ENCODE data around the gene NDUFV1.
"Not testable (repeated sequence)": the region's sequence is repeated elsewhere in the genome, so short reads cannot be mapped to it uniquely, and the experiment has no call there.

NDUFV1 gene

DNA sequence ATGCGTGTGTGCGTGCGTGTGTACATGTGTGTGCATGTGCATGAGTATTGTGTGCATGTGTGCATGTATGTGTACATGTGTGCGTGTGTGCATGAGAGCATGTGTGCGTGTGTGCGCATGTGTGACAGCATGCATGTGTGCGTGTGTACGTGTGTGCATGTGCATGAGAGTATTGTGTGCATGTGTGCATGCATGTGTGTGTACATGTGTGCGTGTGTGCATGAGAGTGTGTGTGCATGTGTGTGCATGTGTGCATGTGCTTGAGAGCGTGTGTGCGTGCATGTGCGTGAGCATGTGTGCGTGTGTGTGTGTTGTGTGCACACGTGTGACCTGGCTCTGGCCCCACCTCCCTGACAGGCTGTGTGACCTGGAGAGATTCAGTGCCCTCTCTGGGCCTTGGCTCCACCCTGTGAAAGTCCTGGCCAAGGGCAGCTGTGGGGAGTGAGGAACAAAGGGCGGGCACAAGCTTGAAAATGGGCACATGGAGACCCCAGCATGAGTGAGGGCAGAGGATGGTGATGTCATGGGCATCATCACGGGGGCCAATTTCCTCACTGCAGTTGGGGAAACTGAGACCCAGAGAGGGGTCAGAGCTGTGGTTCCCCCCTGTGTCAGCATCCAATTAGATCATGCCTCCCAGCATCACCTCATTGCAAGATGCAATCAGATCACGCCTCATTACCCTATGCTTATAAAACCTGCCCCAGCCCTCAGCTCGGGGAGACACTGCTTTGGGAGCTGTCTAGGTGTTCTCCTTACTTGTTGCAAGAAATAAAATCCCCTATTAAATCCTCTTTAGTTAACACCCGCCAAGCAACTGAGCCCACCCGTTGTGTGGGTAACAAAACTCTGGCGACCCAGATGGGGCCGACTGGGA, 43.1 kb downstream of the NDUFV1 start:
- FAIRE-seq, result peak; percentile 56
- no peak for DNase-seq (ENCODE audit: insufficient read length, low spot score)

GRCh38 chr11:67651976-67652781, 45.4 kb downstream of the NDUFV1 start:
- DNase-seq (ENCODE audit: insufficient read length, low spot score), result no peak
- peak; percentile 21 for FAIRE-seq

DNA sequence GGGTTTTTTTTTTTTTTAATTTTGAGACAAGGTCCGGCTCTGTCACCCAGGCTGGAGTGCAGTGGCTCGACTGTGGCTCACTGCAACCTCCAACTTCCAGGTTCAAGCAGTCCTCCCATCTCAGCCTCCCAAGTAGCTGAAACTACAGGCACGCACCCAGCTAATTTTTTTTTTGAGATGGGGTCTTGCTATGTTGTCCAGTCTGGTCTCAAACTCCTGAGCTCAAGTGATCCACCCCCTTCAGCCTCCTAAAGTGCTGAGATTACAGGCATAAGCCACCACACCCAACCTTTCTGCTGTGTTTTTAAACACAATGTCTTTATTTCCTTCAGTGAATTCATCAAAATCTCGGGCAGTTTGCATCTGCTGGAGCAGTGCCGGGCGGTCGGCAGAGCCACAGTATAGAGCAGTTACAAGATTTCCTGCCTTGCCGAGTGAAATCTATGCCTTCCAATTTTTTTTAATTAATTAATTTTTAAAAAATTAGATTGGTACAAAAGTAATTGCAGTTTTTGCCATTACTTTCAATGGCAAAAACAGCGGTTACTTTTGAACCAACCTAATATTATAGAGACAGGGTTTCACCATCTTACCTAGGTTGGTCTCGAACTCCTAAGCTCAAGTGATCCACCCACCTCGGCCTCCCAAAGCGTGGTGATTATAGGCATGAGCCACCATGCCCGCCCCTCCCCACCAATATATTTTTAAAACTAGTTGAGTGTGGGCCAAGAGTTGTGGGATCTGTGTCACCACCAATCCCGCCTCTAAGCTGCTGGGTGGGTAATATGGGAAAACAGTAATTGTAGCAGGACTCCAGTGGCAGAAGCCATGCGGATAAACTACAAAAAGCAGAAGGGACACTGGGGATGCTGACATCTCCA, 46.5 kb downstream of the NDUFV1 start:
- DNase-seq (ENCODE audit: insufficient read length, low spot score) (no peak), FAIRE-seq (no peak)

- DNase-seq (ENCODE audit: insufficient read length, low spot score) (no peak), FAIRE-seq (no peak)
Measured at GRCh38 chr11:67654225-67654624, 47.5 kb downstream of the NDUFV1 start.

- no peak for DNase-seq (ENCODE audit: insufficient read length, low spot score)
- FAIRE-seq, result no peak
Measured at GRCh38 chr11:67656278-67656922, 49.7 kb downstream of the NDUFV1 start.

DNA sequence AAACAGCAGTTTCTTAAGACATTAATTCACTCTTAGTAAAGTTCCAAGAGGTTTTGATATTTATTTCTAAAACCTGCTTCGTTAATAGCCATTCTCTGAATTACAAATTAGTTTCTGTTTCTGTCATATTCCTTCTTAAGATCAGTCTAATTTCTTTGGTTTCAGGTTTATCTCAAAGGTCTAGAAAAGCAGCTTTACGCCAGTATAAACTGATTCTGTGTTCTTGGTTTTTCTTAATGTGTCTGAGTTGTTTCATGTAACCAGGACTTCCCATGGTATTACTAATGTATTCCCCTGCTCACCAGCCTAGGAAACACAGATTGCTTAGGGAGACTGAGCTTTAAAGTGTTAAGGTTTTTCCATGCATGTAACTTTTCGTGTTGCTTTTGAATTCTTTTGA, 50.6 kb downstream of the NDUFV1 start:
- no peak for DNase-seq (ENCODE audit: insufficient read length, low spot score)
- peak; percentile 79 for FAIRE-seq

DNA sequence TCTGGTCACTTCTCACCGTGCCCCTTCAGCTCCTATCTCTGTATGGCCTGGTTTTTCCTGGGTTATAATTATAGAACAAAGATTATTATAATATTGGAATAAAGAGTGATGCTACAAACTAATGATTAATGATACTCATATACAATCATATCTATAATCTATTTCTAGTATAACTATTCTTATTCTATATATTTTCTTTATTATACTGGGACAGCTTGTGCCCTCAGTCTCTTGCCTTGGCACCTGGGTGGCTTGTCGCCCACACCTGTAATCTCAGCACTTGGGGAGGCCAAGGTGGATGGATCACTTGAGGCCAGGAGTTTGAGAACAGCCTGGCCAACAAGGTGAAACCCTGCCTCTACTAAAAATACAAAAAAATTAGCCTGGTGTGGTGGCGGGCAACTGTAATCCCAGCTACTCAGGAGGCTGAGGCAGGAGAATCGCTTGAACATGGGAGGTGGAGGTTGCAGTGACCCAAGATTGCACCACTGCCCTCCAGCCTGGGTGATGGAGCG, 53.0 kb downstream of the NDUFV1 start:
- FAIRE-seq; DNase-seq (ENCODE audit: insufficient read length, low spot score): not testable (repeated sequence)

DNA sequence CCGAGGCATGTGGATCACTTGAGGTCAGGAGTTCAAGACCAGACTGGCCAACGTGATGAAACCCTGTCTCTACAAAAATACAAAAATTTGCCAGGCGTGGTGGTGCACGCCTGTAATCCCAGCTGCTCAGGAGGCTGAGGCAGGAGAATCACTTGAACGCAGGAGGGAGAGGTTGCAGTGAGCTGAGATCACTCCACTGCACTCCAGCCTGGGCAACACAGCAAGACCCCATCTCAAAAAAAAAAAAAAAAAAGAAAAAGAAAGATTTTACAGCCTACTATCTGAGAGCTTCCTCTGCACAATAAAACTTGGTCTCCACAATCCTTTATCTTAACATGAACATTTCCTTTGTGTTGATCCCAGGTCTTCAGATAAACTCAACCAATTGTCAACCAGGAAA, 54.0 kb downstream of the NDUFV1 start:
- DNase-seq (ENCODE audit: insufficient read length, low spot score); FAIRE-seq: not testable (repeated sequence)
